Type B pancreatic cell (in vitro differentiated cells): Measurements from ENCODE around the gene NKPD1. TPM values are rescaled to one million over a fixed set of nuclear protein-coding genes. Genes with fewer than 3 reads are reported as not detected.

Experiments
- DNase-seq: peaks from one replicate; pipeline ENCODE4 v3.0.0; 2021; ENCODE audit warnings: mixed read lengths; ENCODE audit not compliant: unreplicated experiment; ENCODE audit errors: extremely low spot score
- H3K27ac Mint-ChIP-seq: 2 replicates; pipeline ENCODE4 v1.8.0; 2021; ENCODE audit warnings: mild to moderate bottlenecking, mixed read lengths
- H3K27me3 Mint-ChIP-seq: 2 replicates; pipeline ENCODE4 v1.8.0; 2021; ENCODE audit warnings: mixed read lengths
- H3K36me3 Mint-ChIP-seq: 2 replicates; pipeline ENCODE4 v1.8.0; 2021; ENCODE audit warnings: mixed read lengths
- H3K4me1 Mint-ChIP-seq: one replicate; pipeline ENCODE4 v1.8.0; 2021; ENCODE audit warnings: mixed read lengths; ENCODE audit not compliant: unreplicated experiment
- H3K4me3 Mint-ChIP-seq: 2 replicates; pipeline ENCODE4 v1.8.0; 2021; ENCODE audit warnings: mild to moderate bottlenecking, mixed read lengths
- H3K9me3 Mint-ChIP-seq: 2 replicates; pipeline ENCODE4 v1.8.0; 2021; ENCODE audit warnings: mixed read lengths
- total RNA-seq: library from RNA; stranded (reverse); gene quantifications from 2 replicates; pipeline ENCODE4 v1.2.1, GENCODE V29; 2021; ENCODE audit warnings: low replicate concordance
- TF ChIP-seq, protein P1 (sequence below): fragments of 200-600 bp; sonication (generic); conservative IDR thresholded peaks from 2 replicates; pipeline ENCODE4 v1.5.0; 2021; ENCODE audit warnings: antibody characterized with exemption, mild to moderate bottlenecking

Gene NKPD1
- total RNA-seq, 1 donor from 2014 or later: 0.56 TPM

DNA sequence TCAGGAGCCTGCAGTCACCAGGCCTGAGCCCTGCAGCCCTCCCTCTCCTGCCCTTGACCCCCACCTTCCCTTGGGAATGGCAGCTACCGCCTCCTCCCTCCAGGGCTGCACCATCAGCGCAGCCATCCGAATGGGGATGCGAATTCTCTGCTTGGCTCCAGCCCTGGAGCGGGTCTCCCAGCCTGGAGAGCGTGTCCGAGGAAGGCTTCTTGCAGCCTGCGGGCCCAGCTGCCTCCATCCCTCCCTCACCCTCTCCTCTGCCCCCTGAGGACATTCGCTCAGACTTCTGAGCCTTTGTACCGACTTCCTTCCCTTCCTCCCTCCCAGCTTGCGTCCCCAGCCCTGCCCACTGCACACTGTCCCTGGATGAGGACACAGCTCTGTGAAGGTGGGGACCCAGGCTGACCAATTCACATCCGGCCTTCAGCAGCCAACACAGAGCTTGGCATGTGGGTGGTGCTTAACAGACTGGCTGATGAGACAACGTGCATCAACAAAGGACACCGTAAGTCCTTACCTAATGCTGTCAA is 6.0 kb upstream of the NKPD1 start:
- no peak for DNase-seq
- TF ChIP-seq, protein P1, sequence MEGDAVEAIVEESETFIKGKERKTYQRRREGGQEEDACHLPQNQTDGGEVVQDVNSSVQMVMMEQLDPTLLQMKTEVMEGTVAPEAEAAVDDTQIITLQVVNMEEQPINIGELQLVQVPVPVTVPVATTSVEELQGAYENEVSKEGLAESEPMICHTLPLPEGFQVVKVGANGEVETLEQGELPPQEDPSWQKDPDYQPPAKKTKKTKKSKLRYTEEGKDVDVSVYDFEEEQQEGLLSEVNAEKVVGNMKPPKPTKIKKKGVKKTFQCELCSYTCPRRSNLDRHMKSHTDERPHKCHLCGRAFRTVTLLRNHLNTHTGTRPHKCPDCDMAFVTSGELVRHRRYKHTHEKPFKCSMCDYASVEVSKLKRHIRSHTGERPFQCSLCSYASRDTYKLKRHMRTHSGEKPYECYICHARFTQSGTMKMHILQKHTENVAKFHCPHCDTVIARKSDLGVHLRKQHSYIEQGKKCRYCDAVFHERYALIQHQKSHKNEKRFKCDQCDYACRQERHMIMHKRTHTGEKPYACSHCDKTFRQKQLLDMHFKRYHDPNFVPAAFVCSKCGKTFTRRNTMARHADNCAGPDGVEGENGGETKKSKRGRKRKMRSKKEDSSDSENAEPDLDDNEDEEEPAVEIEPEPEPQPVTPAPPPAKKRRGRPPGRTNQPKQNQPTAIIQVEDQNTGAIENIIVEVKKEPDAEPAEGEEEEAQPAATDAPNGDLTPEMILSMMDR: no peak
- peaks cover 9% of the 10 kb centered on the region for H3K4me1 Mint-ChIP-seq
- H3K27me3 Mint-ChIP-seq: no peaks in the 10 kb centered on the region
- H3K27ac Mint-ChIP-seq: peak overlapping the region; percentile 72
- peak overlapping the region; percentile 41 for H3K4me3 Mint-ChIP-seq
- H3K9me3 Mint-ChIP-seq: no peaks in the 10 kb centered on the region
- H3K36me3 Mint-ChIP-seq: no peaks in the 10 kb centered on the region

DNA sequence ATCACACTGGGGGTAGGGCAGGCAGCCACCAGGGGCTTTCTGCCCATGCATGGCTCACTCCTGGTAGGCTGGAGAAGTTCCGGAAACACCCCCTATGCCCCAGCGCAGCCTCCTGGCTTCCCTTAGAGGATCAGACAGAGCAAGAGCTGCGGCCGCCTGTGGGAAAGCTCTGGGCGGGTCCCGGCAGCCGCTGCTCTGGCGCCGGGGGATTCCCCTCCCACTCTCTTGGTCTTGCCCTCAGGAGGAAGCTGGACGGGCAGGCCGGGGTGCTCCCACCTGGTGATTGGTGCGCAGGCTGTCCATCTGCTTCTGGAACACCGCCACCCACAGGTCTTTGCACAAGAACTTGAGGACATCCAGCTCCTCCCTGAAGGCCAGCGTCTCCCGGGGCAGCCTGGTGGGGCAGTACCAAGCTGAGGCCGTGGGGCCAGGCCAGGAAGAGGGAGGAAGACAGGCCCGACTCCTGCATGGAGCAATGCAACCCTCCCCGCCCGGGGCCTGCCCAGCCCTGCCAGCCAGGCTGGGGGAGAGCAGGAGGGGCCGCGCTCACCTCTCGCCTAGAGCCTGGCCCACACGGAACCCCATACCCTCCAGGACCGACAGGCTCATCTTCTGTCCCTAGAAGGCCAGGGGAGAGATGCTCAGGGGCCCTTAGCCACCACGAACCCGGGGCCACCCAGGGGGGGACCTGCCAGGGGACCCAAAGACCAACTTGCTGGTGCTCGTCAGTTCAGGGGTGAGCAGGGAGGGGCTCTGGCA is 4.0 kb upstream of the NKPD1 start:
- Mint-ChIP-seq H3K4me1 (peaks cover 4% of the 10 kb centered on the region), H3K27ac (no peak overlapping the region), H3K36me3 (no peaks in the 10 kb centered on the region), H3K27me3 (peaks cover 4% of the 10 kb centered on the region), H3K9me3 (no peaks in the 10 kb centered on the region), H3K4me3 (no peak overlapping the region)
- TF ChIP-seq, protein P1: no peak
- no peak for DNase-seq

DNA sequence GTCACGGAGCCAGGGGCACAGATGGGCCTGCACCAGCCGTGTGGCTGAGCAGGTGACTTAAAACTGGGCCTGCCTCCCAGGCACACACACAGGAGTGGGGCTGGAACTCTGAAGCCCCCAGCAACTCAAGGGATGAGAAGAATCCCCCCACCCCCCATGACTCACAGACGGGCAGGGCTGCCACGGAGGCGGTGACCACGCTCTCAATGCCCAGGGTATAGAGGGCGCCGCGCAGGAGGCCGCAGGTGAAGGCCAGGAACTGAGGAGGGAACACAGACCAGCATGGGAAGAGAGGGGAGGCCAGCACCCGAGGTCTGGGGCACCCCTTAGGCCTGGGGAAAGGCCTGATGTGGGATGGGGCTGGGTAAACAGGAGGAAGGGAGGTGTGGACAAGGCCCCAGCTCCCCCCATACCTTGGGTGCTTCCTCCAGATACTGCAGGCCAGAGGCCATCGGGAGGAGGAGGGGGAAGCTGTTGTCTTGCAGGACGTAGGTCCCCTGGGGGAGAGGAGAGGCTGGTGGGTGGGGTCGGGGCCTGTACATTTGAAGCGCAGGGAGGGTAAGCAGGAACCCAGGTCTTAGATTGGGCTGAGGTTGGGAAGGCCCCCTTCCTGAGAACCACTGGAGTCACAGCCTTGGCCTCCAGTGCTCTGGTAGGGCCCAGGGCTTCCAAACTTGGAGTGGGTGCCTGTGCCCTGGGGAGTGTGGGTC is 3.1 kb upstream of the NKPD1 start:
- Mint-ChIP-seq H3K27me3 (peaks cover 4% of the 10 kb centered on the region), H3K9me3 (no peaks in the 10 kb centered on the region), H3K27ac (no peak overlapping the region), H3K4me1 (peaks cover 4% of the 10 kb centered on the region), H3K36me3 (no peaks in the 10 kb centered on the region), H3K4me3 (no peak overlapping the region)
- no peak for DNase-seq
- TF ChIP-seq, protein P1: no peak

DNA sequence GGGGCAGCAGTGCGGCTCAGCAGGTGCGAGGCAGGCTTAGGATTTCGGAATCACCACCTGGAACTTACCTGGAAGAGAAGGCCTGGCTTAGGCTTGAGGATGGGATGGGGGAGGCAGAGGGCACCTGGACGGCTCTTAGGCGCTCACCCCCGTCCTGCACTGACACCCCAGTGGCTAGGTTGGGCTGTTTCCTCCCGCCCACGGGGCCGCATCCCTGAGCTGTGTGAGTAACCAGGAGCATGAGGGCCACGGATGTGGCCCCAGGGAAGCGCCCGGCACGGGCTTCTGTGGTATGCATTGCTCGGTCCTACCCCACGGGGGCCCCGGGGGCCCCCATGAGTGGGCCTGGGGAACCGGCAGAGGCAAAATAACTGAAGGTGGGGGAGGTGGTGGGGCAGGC is 2.4 kb upstream of the NKPD1 start:
- Mint-ChIP-seq H3K27ac (no peak overlapping the region), H3K9me3 (no peaks in the 10 kb centered on the region), H3K4me3 (no peak overlapping the region), H3K27me3 (peaks cover 4% of the 10 kb centered on the region), H3K4me1 (peaks cover 4% of the 10 kb centered on the region), H3K36me3 (no peaks in the 10 kb centered on the region)
- DNase-seq: no peak
- TF ChIP-seq, protein P1: no peak

DNA sequence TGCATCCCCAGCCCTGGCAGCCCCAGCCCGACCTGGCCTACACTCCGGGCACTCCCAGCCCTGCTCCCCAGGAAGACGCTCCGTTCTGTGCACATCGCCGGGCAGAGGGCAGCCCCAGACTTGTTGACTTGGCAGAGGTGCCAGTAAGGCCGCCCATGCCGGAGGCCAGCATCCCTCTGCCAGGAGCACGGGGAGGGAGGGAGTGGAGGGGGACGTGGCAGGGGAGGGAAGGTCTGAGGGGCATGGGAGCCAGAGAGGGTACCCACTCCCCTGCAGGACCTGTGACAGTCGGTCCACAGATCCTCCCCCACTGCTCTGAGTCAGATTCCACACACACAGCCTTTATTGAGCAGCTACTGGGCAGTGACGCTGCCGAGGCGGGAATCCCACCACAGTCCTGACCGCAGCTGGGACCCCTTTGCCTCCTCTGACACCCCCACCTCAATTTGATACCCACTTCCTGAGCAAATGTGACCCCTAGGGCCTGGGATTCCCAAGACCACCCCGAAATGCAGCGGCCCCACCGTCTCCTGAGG is 1.9 kb upstream of the NKPD1 start:
- H3K27ac Mint-ChIP-seq: no peak overlapping the region
- H3K36me3 Mint-ChIP-seq: no peaks in the 10 kb centered on the region
- no peaks in the 10 kb centered on the region for H3K9me3 Mint-ChIP-seq
- peaks cover 4% of the 10 kb centered on the region for H3K27me3 Mint-ChIP-seq
- no peak for DNase-seq
- H3K4me3 Mint-ChIP-seq: no peak overlapping the region
- TF ChIP-seq, protein P1: no peak
- H3K4me1 Mint-ChIP-seq: peaks cover 7% of the 10 kb centered on the region
